RCC 7860 (cell line): ENCODE measurements around the gene GLG1.
"Not testable (repeated sequence)": the region's sequence is repeated elsewhere in the genome, so short reads cannot be mapped to it uniquely, and the experiment has no call there.

Experiments
- DNase-seq: peaks from one replicate; pipeline ENCODE4 v3.0.0-alpha.2; 2015; ENCODE audit warnings: low spot score
- FAIRE-seq: peaks from 2 replicates; lab custom pipeline; 2012; peaks lifted over from hg19 to GRCh38; lab: Jason Lieb, UNC

Gene GLG1

GRCh38 chr16:74413485-74413884 is 193.4 kb downstream of the GLG1 start:
- not testable (repeated sequence) for FAIRE-seq, DNase-seq

DNA sequence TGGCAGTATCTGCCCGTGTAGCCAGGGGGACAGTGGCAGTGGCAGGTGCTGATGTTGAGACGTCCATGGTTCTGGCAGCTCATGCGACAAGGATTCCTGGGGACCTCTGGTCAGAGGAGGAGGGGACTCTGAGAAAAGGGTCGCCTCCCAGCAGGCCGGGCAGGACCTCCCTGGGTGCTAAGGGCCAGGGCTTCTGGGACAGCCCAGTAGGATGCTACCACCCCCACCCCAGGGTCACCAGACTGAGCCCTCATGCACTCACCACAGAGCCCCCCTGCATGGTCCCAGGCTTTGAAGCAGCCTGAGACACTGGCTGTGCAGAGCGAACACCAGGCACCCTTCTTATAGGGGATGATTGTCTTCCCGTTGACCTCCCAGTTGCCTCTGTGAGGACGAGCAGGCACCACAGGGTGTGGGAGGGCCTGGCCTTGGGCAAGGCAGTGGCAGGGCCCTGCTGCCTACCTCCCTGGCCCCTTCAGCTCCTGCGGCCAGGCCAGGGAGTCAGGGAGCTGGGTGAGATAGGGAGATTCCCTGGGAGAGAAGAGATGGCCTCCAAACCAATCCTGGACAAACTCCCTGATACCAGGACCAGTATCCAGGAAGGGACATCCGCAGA is 194.0 kb downstream of the GLG1 start:
- not testable (repeated sequence) for DNase-seq, FAIRE-seq

GRCh38 chr16:74412138-74412774 is 194.7 kb downstream of the GLG1 start:
- FAIRE-seq, DNase-seq: not testable (repeated sequence)

GRCh38 chr16:74410981-74411380 is 195.9 kb downstream of the GLG1 start:
- DNase-seq, FAIRE-seq: not testable (repeated sequence)

DNA sequence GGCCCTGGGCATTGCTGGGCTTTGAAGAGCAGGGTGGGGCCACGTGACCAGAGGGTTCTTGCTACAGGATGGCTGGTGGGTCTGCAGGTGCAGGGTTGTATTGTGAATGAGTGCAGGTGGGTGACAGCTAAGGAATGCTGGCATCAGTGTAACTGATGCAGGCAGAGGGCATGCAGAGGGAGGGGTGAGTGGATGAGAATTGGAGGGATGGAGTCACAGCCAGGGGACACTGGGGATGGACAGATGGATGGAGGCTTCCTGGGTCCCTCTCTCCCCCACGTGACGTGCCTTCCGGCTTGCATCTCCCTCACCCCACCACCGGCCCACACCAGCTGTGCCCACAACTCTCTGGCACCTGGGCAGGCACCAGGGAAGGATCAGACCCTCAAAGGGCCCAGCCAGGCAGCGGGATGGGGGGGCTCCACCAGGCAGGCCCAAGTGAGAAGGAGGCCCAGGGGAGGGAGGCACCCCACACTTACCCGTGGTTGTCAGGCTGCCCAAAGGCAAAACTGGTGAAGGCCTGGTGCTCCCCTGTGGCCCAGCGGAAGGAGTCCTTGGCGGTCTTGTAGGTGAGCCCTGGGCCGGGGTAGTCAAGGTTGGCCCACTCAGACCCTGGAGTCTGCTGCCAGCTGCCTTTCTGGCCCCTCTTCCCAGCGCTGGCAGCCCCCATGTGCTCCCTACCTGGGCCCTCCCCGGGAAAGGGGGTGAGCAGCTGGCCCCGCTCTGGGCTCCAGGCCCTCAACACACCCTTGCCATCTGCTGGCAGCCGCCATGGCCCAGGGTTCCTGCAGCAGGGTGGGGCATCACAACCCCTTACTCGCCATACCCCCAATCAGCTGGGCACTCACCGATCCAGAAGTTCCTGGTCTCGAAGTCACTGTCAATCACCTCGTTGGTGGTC is 196.6 kb downstream of the GLG1 start:
- FAIRE-seq, DNase-seq: not testable (repeated sequence)

DNA sequence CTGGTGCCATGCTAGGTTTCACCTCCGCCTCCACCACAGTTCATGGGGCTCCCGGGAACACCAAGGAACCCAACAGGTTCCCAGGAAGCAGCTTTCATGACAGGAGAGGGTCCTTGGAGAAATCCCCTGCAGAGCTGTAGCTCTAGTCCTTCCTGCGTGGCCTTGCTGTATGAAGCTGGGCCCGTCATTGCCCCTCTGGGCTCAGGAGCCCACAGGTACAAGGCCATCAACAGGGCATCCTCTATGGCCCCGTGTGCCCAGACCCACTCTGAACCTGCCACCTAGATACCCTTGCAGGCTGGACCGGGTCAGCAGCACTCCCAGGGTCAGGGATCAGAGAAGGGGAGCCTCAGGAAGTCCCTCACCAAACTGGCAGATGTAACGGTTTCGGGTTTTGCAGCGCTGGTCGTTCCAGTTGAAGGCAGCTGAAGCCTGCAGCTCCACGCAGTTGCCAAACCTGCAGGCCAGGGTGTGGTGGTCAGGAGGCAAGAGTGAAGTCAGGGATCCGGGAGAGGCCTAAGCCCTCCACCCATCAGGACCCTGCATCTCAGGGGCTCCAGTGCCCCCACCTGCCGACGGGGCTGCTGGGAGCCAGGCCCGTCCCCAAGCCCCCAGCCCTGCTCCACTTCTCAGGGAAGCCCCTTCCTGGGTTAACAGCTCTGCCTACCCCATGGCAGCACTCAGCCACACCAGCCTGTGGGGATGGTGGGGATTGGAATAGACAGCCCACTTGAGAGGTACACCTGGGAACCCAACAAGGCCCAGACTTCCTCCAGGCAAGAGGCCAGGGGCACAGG is 197.5 kb downstream of the GLG1 start:
- not testable (repeated sequence) for DNase-seq, FAIRE-seq

- not testable (repeated sequence) for DNase-seq, FAIRE-seq
Observed at GRCh38 chr16:74407362-74407705, 199.6 kb downstream of the GLG1 start.

DNA sequence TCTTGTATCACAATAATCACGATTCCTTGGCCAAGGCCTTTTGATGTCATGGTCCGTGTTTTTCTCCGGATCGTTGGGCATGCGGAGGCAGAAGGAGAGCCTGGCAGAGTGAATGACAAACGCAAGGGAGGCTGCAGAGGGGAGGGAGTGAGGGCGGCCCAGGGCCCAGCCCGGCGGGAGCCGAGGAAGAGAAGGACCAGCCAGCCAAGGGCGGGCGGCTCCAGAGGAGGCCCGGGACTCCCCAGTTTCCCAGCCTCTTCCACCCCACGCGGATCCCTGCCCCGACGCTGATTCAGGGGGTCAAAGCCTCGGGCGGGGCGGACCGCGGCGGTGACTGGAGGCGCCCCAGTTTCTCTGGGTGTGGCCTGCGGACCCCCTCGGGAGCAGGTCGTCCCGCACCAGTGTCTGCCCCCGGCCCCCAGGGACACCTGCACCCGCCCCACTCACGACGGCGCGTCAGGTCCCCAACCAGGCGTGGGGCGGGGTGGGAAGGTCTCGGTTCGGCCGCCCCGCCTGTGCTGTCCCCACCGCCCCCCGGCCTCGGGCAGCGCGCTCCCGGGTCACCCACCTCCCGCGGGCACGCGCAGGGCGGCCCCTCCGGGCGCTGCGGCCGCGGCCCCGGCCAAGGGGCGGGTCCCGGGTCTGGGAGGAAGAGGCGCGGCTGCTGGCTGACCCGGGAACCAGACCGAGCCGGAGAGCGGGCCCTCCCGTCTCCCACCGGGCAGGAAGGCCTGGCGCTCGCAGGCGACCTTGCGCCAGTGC is 200.1 kb downstream of the GLG1 start:
- FAIRE-seq, DNase-seq: not testable (repeated sequence)

DNA sequence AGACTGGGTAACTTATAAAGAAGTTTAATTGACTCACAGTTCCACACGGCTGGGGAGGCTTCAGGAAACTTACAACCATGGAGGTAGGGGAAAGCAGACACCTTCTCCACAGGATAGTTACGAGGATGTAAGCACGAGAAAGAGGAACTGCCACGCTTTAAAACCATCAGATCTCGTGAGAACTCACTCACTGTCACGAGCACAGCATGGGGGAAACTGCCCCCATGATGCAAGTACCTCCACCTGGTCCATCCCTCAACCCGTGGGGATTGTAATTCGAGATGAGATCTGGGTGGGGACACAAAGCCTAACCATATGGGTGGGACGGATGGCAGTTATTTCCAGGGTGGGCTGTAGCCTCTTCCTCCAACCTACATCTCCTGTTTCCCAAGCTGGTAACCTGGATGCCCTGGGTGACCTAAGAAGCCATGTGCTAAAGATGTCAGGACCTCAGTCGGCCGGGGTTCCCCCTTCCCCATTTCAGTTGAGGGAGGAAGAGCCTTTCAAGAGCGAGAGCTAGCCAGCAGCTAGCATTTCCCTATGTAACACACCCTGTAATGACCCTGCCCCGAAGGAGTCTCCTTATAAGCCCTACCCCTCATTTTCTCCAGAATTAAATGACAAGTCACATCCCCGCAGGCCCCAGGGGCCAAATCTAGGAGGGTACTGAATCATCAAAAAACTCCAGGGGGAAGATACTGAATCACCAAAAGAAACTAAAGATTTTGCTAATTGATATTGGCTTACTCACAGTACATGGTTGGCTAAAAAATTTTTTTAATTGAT is 202.6 kb downstream of the GLG1 start:
- DNase-seq, FAIRE-seq: not testable (repeated sequence)

- not testable (repeated sequence) for FAIRE-seq
Observed at GRCh38 chr16:74400238-74400637, 206.7 kb downstream of the GLG1 start.

DNA sequence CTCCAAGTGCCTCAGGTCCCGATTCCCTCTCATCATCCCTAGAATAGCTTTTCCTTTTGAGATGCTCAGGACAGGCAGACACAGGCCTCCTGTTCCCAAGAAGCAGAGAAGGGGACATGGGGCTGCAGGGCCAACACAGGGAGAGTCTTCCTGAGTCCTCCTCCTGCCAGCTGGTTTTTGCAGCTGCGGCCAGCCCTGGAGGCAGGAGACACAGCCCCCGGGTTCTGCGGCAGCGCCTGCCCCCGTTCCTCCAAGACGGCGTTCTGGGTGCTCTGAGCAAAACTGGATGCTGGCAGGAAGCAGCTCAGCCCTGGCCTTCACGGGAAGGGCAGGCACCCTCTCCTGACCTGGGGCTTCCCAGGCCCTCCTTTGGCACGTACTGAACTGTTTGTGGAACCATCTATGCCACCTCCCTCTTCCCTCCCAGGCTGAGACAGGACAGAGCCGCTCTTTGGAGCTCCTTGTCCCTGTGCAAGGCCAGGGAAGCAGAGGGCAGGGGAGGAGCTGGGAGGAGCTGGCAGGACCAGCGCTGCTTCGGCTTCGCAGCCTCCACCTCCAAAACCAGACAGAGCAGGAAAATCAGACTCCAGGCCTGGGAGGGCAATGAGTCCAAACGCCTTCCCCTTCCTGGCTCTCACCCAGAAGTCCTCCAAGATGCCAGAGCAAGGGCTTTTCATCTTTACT is 208.6 kb downstream of the GLG1 start:
- not testable (repeated sequence) for DNase-seq, FAIRE-seq

More at GRCh38 chr16:74400238-74400637, 206.7 kb downstream of the GLG1 start:
- DNase-seq: not testable (repeated sequence)
